ENCODE measurements around the gene HOXC10.

The HOXC10 gene

DNA sequence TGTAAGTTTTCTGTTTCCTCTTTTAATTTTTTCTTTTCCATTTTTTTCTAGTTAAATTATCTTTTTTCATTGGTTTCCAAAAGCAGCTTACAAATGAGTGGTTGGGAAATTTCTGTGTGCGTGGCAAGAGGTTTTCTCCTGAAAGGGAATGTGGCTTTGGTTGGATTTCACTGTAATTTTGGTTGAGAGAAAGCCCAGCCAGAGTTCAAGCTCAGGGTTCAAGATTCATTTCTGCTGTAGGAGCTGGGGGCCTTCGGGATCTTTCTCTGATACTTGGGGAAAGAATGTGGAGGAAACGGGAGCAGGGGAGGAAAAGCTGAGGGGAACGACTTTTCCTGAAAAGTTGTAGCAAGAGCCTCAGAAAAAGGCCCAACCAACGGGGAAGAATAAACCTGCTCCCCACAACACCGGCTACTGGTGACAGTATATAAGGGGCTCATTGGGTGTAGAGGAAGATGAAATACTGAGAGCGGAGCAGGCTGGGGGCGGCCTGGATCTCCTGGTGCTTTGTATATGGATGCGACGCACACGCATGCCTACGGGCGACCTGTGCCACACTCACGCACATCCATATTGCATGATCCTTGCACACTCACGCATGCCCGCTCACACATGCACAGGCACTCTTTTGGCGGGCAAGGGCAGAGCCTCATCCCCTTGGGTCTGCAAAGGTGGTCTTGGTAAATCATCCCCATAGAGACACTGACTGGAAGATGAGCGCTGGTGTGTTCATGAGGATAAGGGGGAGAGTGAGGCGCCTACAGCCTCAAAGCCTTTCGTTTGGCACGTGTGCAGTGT lies 1.9 kb downstream of the HOXC10 start:
- Histone ChIP-seq H3K4me1 (ENCODE audit: control insufficient read depth, insufficient read depth, low read length) (peaks cover 3% of the 10 kb centered on the region), H3K9me3 (ENCODE audit: control insufficient read depth, insufficient read depth, low read length) (no peaks in the 10 kb centered on the region), H3K4me3 (ENCODE audit: low read length) (no peak overlapping the region), H3K27me3 (ENCODE audit: control insufficient read depth, insufficient read depth, low read length) (peaks cover 96% of the 10 kb centered on the region), H3K27ac (ENCODE audit: low read length) (no peak overlapping the region), H3K36me3 (ENCODE audit: control insufficient read depth, insufficient read depth, low read length) (no peaks in the 10 kb centered on the region; the same call in 1 of the 2 replicates)
- DNase-seq (ENCODE audit: low read depth, low spot score), result no peak
- no CpG with 5 or more reads among the region's 21 CpGs for WGBS (ENCODE audit: insufficient coverage, insufficient read length)

DNA sequence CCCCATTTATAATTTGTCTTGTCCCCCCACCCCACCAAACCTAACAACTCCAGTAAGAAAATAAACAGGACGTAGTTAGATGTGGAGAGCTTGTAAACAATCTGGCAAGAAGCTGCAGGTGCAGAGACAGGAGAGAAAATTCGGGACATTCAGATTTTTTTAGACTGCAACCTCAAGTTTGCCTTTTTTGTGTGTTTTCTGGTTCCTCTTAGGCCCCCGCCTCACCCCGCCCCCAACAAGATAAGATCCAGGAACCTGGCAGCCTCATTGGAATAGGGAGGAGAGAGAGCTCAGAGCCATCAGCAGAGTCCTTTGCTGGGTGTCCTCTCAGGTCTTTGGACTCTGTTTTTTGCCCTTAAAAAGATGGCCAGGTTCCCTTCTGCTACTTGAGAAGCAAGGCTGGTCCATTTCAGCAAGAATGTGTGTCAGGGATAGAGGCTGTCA lies 2.9 kb downstream of the HOXC10 start:
- no CpG with 5 or more reads among the region's 4 CpGs for WGBS (ENCODE audit: insufficient coverage, insufficient read length)
- DNase-seq (ENCODE audit: low read depth, low spot score), result no peak
- peaks cover 3% of the 10 kb centered on the region for H3K4me1 ChIP-seq (ENCODE audit: control insufficient read depth, insufficient read depth, low read length)
- H3K36me3 ChIP-seq (ENCODE audit: control insufficient read depth, insufficient read depth, low read length), result no peaks in the 10 kb centered on the region; the same call in 1 of the 2 replicates
- H3K27me3 ChIP-seq (ENCODE audit: control insufficient read depth, insufficient read depth, low read length), result peaks cover 96% of the 10 kb centered on the region
- H3K9me3 ChIP-seq (ENCODE audit: control insufficient read depth, insufficient read depth, low read length), result no peaks in the 10 kb centered on the region
- H3K27ac ChIP-seq (ENCODE audit: low read length), result no peak overlapping the region
- H3K4me3 ChIP-seq (ENCODE audit: low read length), result no peak overlapping the region

DNA sequence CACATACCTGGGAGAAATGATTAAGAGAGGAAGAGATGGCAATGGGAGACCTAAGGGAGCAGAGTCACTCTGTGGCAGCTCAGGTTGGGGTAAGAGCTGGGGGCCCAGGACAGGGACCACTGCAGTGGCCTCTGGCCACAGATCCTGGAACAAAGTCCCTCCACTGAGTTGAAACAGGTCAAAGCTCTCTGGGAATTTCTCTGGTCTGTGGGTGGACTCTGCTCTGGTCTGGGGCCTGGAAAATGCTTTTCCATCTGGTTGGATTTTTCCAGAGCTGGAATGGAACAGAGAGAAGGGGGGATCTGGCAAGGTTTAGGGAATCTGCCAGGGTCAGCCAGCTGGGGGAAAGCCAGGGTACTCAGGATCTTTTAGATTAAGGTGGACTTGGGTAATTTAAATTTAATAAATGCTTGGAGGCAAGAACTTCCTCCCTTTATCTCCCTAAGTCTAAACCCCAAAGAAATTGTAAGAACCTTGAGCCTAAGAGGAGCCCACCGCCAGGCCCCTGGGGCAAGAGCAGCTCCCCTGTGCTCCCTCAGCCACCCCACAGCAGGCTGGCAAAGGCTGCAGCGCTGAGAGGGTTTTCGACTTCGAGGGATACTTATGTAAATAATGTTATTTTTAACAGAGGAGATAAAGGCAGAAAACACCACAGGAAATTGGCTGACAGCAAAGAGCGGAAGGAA lies 3.7 kb downstream of the HOXC10 start:
- WGBS (ENCODE audit: insufficient coverage, insufficient read length), result no CpG with 5 or more reads among the region's 5 CpGs
- Histone ChIP-seq H3K4me1 (ENCODE audit: control insufficient read depth, insufficient read depth, low read length) (peaks cover 3% of the 10 kb centered on the region), H3K4me3 (ENCODE audit: low read length) (no peak overlapping the region), H3K27ac (ENCODE audit: low read length) (no peak overlapping the region), H3K36me3 (ENCODE audit: control insufficient read depth, insufficient read depth, low read length) (no peaks in the 10 kb centered on the region; the same call in 1 of the 2 replicates), H3K9me3 (ENCODE audit: control insufficient read depth, insufficient read depth, low read length) (no peaks in the 10 kb centered on the region), H3K27me3 (ENCODE audit: control insufficient read depth, insufficient read depth, low read length) (peaks cover 96% of the 10 kb centered on the region)
- no peak for DNase-seq (ENCODE audit: low read depth, low spot score)

DNA sequence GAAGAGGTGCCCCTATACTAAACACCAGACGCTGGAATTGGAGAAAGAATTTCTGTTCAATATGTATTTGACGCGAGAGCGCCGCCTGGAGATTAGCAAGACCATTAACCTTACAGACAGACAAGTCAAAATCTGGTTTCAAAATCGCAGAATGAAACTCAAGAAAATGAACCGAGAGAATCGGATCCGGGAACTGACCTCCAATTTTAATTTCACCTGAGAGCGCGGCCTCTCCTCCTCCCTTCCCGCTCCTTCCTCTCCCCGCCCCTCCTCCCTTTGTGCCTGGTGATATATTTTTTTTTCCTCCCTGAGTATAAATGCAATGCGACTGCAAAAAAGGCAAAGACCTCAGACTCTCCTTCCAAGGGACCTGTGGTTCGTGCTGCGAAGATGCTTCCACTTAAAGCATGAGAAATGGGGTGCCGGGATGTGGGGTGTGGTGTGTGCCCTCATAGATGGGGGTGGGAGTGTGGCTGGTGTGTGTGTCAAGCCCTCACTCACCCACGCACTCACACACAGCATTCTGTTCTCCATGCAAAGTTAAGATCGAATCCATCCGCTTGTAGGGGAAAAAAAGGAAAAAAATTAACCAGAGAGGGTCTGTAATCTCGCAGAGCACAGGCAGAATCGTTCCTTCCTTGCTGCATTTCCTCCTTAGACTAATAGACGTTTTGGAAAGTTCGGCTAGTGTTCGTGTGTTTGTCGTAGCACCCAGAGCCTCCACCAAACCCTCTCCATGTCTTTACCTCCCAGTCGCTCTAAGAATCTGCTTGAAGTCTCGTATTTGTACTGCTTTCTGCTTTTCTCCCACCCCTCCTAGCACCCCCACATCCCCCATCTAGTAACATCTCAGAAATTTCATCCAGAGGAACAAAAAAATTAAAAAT lies 4.5 kb downstream of the HOXC10 start:
- Histone ChIP-seq H3K36me3 (ENCODE audit: control insufficient read depth, insufficient read depth, low read length) (peaks cover 3% of the 10 kb centered on the region; the same call in 1 of the 2 replicates), H3K4me1 (ENCODE audit: control insufficient read depth, insufficient read depth, low read length) (peaks cover 3% of the 10 kb centered on the region), H3K27me3 (ENCODE audit: control insufficient read depth, insufficient read depth, low read length) (peaks cover 97% of the 10 kb centered on the region), H3K9me3 (ENCODE audit: control insufficient read depth, insufficient read depth, low read length) (no peaks in the 10 kb centered on the region), H3K27ac (ENCODE audit: low read length) (no peak overlapping the region), H3K4me3 (ENCODE audit: low read length) (no peak overlapping the region)
- WGBS (ENCODE audit: insufficient coverage, insufficient read length), result no CpG with 5 or more reads among the region's 28 CpGs
- no peak for DNase-seq (ENCODE audit: low read depth, low spot score)

DNA sequence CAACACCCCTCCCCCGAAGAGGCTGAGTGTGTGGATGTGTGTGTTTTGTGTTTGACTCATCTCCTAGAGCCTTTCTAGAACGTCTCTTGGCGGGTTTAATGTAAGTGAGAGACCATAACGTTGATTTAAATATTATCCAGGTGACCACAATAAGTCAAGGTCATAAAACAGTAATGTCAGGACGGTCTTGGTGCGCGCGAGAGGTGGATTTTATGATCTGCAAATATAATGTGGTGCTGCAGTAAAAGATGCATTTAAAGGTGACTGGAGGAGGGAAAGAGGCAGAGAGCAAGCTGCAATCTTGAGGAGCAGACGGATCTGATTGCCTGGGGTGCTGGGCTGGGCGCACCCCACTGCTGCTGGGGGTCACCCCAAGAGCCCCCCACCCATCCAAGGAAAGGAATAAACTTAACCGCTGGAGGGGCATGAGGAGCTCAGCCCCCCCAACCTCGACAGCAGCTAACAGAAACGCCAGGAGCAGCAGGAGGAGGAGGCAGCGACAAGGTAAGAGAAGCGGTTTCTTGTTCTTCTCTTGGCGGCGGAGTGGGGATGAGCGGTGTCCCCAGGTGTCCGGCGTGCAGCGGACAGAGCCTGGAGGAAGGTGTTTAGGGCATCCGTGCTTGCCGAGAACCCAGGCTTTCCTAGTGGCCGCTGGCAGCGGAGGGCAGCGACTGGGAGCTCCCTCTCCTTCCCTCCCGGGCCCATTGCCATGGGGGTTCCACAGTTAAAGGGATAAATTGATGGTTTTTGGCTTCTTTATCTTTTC lies 5.5 kb downstream of the HOXC10 start:
- Histone ChIP-seq H3K9me3 (ENCODE audit: control insufficient read depth, insufficient read depth, low read length) (no peaks in the 10 kb centered on the region), H3K4me1 (ENCODE audit: control insufficient read depth, insufficient read depth, low read length) (peaks cover 3% of the 10 kb centered on the region), H3K4me3 (ENCODE audit: low read length) (no peak overlapping the region), H3K27ac (ENCODE audit: low read length) (no peak overlapping the region), H3K27me3 (ENCODE audit: control insufficient read depth, insufficient read depth, low read length) (peaks cover 100% of the 10 kb centered on the region), H3K36me3 (ENCODE audit: control insufficient read depth, insufficient read depth, low read length) (peaks cover 3% of the 10 kb centered on the region; the same call in 1 of the 2 replicates)
- no CpG with 5 or more reads among the region's 27 CpGs for WGBS (ENCODE audit: insufficient coverage, insufficient read length)
- DNase-seq (ENCODE audit: low read depth, low spot score), result no peak

DNA sequence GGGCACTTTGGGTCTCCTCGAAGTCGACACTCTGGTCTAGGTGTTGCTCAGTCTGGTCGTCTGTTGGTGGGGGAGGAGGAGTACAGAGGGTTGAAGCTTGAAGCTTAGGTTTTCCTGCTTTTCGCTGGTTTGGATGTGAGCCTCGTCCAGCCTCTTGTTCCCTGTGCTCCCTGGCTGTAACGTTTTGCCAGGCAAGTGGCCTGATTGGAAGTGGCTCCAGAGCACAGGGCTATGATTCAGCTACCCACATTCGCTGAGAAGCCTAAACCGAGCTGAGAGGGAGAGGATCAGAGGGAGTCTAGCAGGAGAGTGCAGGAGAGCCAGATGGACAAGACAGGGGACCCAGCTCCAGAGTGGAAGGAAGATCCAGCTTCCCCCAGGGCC lies 6.1 kb downstream of the HOXC10 start:
- peaks cover 3% of the 10 kb centered on the region for H3K4me1 ChIP-seq (ENCODE audit: control insufficient read depth, insufficient read depth, low read length)
- no CpG with 5 or more reads among the region's 8 CpGs for WGBS (ENCODE audit: insufficient coverage, insufficient read length)
- no peak overlapping the region for H3K4me3 ChIP-seq (ENCODE audit: low read length)
- no peak overlapping the region for H3K27ac ChIP-seq (ENCODE audit: low read length)
- DNase-seq (ENCODE audit: low read depth, low spot score), result no peak
- peaks cover 100% of the 10 kb centered on the region for H3K27me3 ChIP-seq (ENCODE audit: control insufficient read depth, insufficient read depth, low read length)
- no peaks in the 10 kb centered on the region for H3K9me3 ChIP-seq (ENCODE audit: control insufficient read depth, insufficient read depth, low read length)
- H3K36me3 ChIP-seq (ENCODE audit: control insufficient read depth, insufficient read depth, low read length), result peaks cover 3% of the 10 kb centered on the region; the same call in 1 of the 2 replicates

DNA sequence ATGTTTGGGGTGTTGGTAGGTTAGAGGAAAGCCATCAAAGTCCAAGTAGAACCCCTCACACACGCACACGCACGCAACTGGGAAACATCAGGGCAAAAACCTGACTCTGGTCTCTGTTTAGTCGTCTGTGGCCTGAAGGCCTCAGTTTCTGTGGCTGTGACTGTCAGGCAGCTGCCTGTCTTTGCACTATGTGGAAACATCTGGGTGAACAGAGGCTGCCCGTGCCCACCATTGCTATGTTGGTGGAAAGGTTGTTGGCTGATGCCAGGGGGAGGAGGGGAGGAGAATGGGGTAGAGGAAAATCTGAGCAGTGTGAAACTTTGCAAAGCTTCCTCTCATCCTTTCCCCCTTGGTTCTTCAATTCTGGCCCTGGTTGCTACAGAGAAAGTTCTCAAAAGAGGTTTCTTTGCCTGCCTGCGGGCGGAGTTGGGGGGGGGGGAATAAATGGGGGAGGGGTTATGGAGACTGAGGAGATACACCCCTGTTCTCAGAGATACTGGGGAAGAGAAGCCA lies 7.5 kb downstream of the HOXC10 start:
- Histone ChIP-seq H3K36me3 (ENCODE audit: control insufficient read depth, insufficient read depth, low read length) (peaks cover 3% of the 10 kb centered on the region; the same call in 1 of the 2 replicates), H3K9me3 (ENCODE audit: control insufficient read depth, insufficient read depth, low read length) (no peaks in the 10 kb centered on the region), H3K4me1 (ENCODE audit: control insufficient read depth, insufficient read depth, low read length) (0 out of 2 replicates have a peak, but pooled peaks cover 4% of the 10 kb centered on the region), H3K27me3 (ENCODE audit: control insufficient read depth, insufficient read depth, low read length) (peaks cover 100% of the 10 kb centered on the region), H3K27ac (ENCODE audit: low read length) (no peak overlapping the region), H3K4me3 (ENCODE audit: low read length) (no peak overlapping the region)
- no peak for DNase-seq (ENCODE audit: low read depth, low spot score)
- no CpG with 5 or more reads among the region's 7 CpGs for WGBS (ENCODE audit: insufficient coverage, insufficient read length)

DNA sequence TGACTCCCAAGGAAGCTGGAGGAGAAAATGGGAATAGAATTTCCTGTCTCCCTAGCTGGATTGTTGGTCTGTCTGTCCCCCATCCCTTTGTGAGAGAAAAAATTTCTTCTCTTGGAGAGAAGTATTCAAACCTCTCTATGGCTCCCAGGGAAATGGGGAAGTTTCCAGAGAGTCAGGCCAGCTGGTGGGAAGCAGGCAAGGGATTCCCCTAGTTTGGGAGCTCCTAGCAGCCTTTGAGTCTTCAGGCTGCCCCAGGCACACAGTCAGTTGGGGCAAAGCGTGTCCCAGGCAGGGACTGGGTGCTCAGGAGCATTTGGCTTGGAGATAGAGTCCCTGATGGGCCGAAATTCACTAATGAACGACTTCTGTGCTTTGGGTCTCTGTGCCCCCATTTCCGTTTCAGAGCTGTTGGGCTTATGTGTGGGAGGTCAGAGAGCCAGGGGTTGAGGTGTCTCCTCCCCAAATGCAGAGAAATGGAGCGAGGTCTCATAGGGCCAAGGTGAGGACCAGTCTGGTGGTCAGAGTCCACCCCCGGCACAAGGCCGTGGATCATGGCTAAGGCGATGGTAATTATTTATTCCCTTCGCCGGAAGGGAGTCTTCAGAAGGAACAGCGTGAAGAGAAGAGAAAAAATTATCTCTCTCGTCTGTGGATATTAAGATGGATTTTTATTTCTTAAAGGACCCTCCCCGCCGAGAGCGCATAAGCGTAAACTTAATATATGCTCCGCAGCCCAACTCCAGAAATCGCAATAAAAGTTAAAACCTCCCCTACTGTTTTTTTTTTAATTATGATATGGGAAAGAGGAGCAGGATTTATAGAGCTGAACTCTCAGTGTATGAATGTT lies 8.4 kb downstream of the HOXC10 start:
- no peak for DNase-seq (ENCODE audit: low read depth, low spot score)
- H3K4me3 ChIP-seq (ENCODE audit: low read length), result no peak overlapping the region
- no peak overlapping the region for H3K27ac ChIP-seq (ENCODE audit: low read length)

DNA sequence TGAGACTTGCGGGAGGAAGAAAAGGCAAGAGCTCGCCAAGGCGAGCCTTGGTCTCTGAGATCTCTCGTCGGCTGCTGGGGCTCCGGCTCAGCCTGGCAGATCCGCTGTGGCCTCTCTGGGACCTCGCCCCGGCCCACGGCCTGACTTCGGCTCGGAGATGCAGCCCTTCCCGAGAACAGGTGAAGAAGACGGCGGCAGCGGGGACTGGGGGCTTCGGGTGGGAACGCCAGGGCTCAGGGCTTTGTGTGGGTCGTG lies 9.0 kb downstream of the HOXC10 start:
- Histone ChIP-seq H3K4me3 (ENCODE audit: low read length) (no peak overlapping the region), H3K27ac (ENCODE audit: low read length) (no peak overlapping the region), H3K9me3 (ENCODE audit: control insufficient read depth, insufficient read depth, low read length) (no peaks in the 10 kb centered on the region), H3K4me1 (ENCODE audit: control insufficient read depth, insufficient read depth, low read length) (0 out of 2 replicates have a peak, but pooled peaks cover 4% of the 10 kb centered on the region), H3K36me3 (ENCODE audit: control insufficient read depth, insufficient read depth, low read length) (peaks cover 3% of the 10 kb centered on the region; the same call in 1 of the 2 replicates), H3K27me3 (ENCODE audit: control insufficient read depth, insufficient read depth, low read length) (peaks cover 100% of the 10 kb centered on the region)
- no CpG with 5 or more reads among the region's 19 CpGs for WGBS (ENCODE audit: insufficient coverage, insufficient read length)
- no peak for DNase-seq (ENCODE audit: low read depth, low spot score)

More for the DNA sequence above, 8.4 kb downstream of the HOXC10 start:
- Histone ChIP-seq H3K27me3 (ENCODE audit: control insufficient read depth, insufficient read depth, low read length) (peaks cover 100% of the 10 kb centered on the region), H3K9me3 (ENCODE audit: control insufficient read depth, insufficient read depth, low read length) (no peaks in the 10 kb centered on the region), H3K4me1 (ENCODE audit: control insufficient read depth, insufficient read depth, low read length) (0 out of 2 replicates have a peak, but pooled peaks cover 4% of the 10 kb centered on the region), H3K36me3 (ENCODE audit: control insufficient read depth, insufficient read depth, low read length) (peaks cover 3% of the 10 kb centered on the region; the same call in 1 of the 2 replicates)
- no CpG with 5 or more reads among the region's 18 CpGs for WGBS (ENCODE audit: insufficient coverage, insufficient read length)
